ENCODE results near the gene CBLC. TPM values are rescaled to one million over a fixed set of nuclear protein-coding genes. Genes with fewer than 3 reads are reported as not detected.

Gene CBLC
- total and polyA plus RNA-seq, 2 donors (not counting 1 experiment from before 2014, with no cell fraction given): not detected

DNA sequence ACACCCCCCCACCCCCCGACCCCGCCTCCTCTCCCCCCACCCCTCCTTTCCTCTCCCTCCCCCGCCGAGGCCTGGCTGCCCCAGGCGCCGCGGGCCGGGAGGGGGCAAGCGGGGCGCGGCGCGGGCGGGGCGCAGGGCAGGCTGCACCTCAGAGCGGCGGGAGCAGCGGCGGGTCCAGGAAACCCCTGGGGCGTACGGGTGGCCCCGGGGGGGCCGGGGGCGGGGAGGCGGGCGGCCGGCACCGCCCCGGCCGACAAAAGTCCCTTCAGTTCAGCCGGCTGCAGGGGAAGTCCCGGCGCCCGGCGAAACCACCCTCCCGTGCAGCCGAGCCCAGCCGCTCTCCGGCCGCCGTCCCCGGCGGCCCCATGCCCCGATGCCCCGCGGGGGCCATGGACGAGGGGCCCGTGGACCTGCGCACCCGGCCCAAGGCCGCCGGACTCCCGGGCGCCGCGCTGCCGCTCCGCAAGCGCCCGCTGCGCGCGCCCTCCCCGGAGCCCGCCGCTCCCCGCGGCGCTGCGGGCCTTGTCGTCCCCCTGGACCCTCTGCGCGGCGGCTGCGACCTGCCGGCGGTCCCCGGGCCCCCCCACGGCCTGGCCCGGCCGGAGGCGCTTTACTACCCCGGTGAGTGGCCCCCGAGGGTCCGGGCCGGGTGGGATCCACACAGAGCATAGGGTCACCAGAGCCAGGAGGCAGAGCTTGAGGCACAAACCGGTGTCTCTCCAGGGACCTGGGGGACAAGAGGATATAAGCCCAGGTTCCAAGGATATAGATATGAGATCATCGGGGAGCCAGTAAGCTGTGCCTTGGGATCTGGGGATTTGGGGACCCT lies 29.1 kb upstream of the CBLC start, which contains the start of gene BCL3:
Gene BCL3, plus strand, starts transcription at position 283 of the 829 bp plus-strand sequence. Its CDS starts 83 bp downstream, at position 366.
- POLR2A ChIA-PET: interaction anchor here (0.5 to 6.2 kb wide), 4 partner anchors 18 to 142 kb away, joined by 3 to 65 read pairs (median 4); no protein-coding TSS in a partner anchor
- Histone ChIP-seq H2AFZ (ENCODE audit: insufficient read depth, low read depth, low read length, poor library complexity, severe bottlenecking) (peak within 1 kb of the TSS; percentile 63), H3K27me3 (replicated peaks in 1 of 4; ENCODE audit: control extremely low read depth in 1 of 4, control insufficient read depth in 3 of 4, insufficient read depth in 4 of 4, low read length in 3 of 4) (no peaks in the 10 kb centered on the region), H3K79me2 (ENCODE audit: control insufficient read depth, insufficient read depth, low read length) (no peaks in the 10 kb centered on the region), H4K20me1 (ENCODE audit: control insufficient read depth, insufficient read depth, low read length, poor library complexity, severe bottlenecking) (no peaks in the 10 kb centered on the region), H3K4me1 (ENCODE audit: control insufficient read depth in 2 of 2, insufficient read depth in 2 of 2, low read length in 2 of 2) (peaks cover 53 to 63% of the 10 kb centered on the region in 2 donors), H3K9ac (ENCODE audit: low read length) (peak within 1 kb of the TSS; percentile 73), H3K4me3 (ENCODE audit: control extremely low read depth in 1 of 5, extremely low read depth in 1 of 5, insufficient read depth in 1 of 5, low read depth in 2 of 5, low read length in 4 of 5) (peak within 1 kb of the TSS; percentile 58 to 95 (median 81)), H3K4me2 (replicated peaks; ENCODE audit: low read depth, low read length, poor library complexity, severe bottlenecking) (peak within 1 kb of the TSS; percentile 86), H3K36me3 (replicated peaks in 1 of 2; ENCODE audit: control extremely low read depth in 1 of 2, control insufficient read depth in 1 of 2, extremely low read depth in 1 of 2, insufficient read depth in 2 of 2, low read length in 1 of 2) (peaks cover 2 to 9% of the 10 kb centered on the region in 2 experiments), H3K9me3 (ENCODE audit: control extremely low read depth in 1 of 3, control insufficient read depth in 2 of 3, insufficient read depth in 1 of 3, low read length in 2 of 3) (no peaks in the 10 kb centered on the region), H3K27ac (ENCODE audit: low read length in 2 of 2) (peak within 1 kb of the TSS; percentile 89 to 92)
- no peaks in the 10 kb centered on the region for H3K9me3 Mint-ChIP-seq (ENCODE audit: insufficient read depth)
- peak within 1 kb of the TSS; percentile 93 for H3K27ac Mint-ChIP-seq
- H3K4me1 Mint-ChIP-seq: peaks cover 59% of the 10 kb centered on the region
- peak; percentile 50 for ATAC-seq (ENCODE audit: low read depth)
- peak within 1 kb of the TSS; percentile 97 for H3K4me3 Mint-ChIP-seq
- no peak for TF ChIP-seq EZH2 (IDR thresholded peaks at IDR 0.05; ENCODE audit: borderline replicate concordance, insufficient read depth, low read depth, low read length, poor library complexity, severe bottlenecking)
- TF ChIP-seq, protein P1, sequence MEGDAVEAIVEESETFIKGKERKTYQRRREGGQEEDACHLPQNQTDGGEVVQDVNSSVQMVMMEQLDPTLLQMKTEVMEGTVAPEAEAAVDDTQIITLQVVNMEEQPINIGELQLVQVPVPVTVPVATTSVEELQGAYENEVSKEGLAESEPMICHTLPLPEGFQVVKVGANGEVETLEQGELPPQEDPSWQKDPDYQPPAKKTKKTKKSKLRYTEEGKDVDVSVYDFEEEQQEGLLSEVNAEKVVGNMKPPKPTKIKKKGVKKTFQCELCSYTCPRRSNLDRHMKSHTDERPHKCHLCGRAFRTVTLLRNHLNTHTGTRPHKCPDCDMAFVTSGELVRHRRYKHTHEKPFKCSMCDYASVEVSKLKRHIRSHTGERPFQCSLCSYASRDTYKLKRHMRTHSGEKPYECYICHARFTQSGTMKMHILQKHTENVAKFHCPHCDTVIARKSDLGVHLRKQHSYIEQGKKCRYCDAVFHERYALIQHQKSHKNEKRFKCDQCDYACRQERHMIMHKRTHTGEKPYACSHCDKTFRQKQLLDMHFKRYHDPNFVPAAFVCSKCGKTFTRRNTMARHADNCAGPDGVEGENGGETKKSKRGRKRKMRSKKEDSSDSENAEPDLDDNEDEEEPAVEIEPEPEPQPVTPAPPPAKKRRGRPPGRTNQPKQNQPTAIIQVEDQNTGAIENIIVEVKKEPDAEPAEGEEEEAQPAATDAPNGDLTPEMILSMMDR (IDR thresholded peaks at IDR 0.05): no peak
- no peaks in the 10 kb centered on the region for H3K27me3 Mint-ChIP-seq
- intact Hi-C loops (cut with micrococcal nuclease): loop anchor here (1.0 kb wide), 1 partner anchor 22 kb away; no protein-coding TSS in a partner anchor
- CTCF ChIA-PET: interaction anchor here (4.0 to 6.2 kb wide), 2 partner anchors 22 to 25 kb away, joined by 23 to 84 read pairs; no protein-coding TSS in a partner anchor
- DNase-seq: peak; percentile 89
- under 1% methylated on average over 83 of the region's 88 CpGs for WGBS (ENCODE audit: insufficient coverage)

Data from B cell (primary cell).